ENCODE data around the gene CCER1. TPM values are rescaled to one million over a fixed set of nuclear protein-coding genes. Genes with fewer than 3 reads are reported as not detected.

The CCER1 gene
- polyA plus RNA-seq, 2 of the 4 experiments (the other 2 are of a cell fraction) = not detected

DNA sequence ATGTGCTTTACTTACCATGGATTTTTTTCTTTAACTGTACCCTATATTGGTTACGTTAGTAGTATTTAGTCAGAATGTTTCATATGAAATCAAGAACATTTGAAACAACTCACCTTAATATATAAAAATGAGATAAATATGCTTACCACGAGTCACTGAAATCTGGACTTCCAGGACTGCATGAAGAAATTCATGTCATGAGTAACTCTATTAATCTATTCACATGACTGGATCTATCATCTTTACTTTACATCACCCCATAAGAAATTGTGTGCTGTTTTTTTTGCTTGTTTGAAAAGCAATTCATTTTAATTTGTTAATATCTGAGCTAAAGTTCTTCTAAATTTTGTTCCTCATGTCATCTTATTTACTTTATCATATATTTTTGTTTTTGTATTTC, 44.6 kb upstream of the CCER1 start:
- no peak for ATAC-seq
- Histone ChIP-seq H3K4me1 (no peaks in the 10 kb centered on the region), H3K27ac (no peak overlapping the region), H3K4me3 (no peak overlapping the region), H3K4me2 (no peak overlapping the region), H3K9me3 (no peaks in the 10 kb centered on the region)
- no peak for FAIRE-seq
- no peak for DNase-seq (ENCODE audit: low read depth in 1 of 2, low spot score in 1 of 2)
- CTCF ChIA-PET = no interaction called here
- POLR2A ChIA-PET = no interaction called here
- 40% methylated on average over 2 of the region's 2 CpGs for WGBS (ENCODE audit: missing lambda C conversion rate)
- TF ChIP-seq KDM5A (IDR thresholded peaks at IDR 0.05) (no peak), CBX2 (IDR thresholded peaks at IDR 0.05; ENCODE audit: borderline replicate concordance, low read depth) (no peak), RARB (CRISPR knock-in tag; IDR thresholded peaks at IDR 0.05) (no peak)

DNA sequence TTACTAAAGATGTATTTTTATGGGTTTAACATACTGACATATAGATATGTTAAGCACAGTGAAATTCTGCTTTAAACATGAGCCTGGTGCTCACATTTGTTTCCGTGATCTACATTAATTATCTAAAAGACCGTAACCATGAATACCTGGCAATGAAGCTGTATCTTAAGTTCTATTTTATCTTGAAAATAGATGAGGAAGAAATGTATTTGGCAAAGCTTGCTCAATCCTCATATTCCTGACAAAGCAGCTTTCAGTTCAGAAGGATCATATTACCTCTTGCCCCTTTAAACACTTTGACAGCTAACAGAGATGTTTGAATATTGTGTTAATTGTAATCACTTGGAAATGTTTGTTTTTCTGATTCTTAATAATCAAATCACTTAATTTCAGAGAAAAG, 40.0 kb upstream of the CCER1 start:
- ChIA-PET CTCF (no interaction called here), POLR2A (no interaction called here)
- Histone ChIP-seq H3K4me2 (no peak overlapping the region), H3K9me3 (no peaks in the 10 kb centered on the region), H3K4me1 (no peaks in the 10 kb centered on the region), H3K27ac (no peak overlapping the region), H3K4me3 (no peak overlapping the region)
- TF ChIP-seq HEYL (CRISPR knock-in tag; IDR thresholded peaks at IDR 0.05) (no peak), HDAC2 (IDR thresholded peaks at IDR 0.05) (no peak), TP53 (CRISPR knock-in tag; IDR thresholded peaks at IDR 0.05) (no peak), RARB (CRISPR knock-in tag; IDR thresholded peaks at IDR 0.05) (no peak), CBX8 (IDR thresholded peaks at IDR 0.05) (no peak), CHD2 (IDR thresholded peaks at IDR 0.05; ENCODE audit: low read length, partially characterized antibody) (no peak), POLR2A (IDR thresholded peaks at IDR 0.05; ENCODE audit: low read length) (no peak), CHD4 (IDR thresholded peaks at IDR 0.05; ENCODE audit: borderline replicate concordance) (no peak), KDM5A (IDR thresholded peaks at IDR 0.05) (no peak), JUN (IDR thresholded peaks at IDR 0.05) (no peak)
- no peak for FAIRE-seq
- 83% methylated on average over 2 of the region's 2 CpGs for WGBS (ENCODE audit: missing lambda C conversion rate)
- no peak for DNase-seq (ENCODE audit: low read depth in 1 of 2, low spot score in 1 of 2)
- no peak for ATAC-seq

DNA sequence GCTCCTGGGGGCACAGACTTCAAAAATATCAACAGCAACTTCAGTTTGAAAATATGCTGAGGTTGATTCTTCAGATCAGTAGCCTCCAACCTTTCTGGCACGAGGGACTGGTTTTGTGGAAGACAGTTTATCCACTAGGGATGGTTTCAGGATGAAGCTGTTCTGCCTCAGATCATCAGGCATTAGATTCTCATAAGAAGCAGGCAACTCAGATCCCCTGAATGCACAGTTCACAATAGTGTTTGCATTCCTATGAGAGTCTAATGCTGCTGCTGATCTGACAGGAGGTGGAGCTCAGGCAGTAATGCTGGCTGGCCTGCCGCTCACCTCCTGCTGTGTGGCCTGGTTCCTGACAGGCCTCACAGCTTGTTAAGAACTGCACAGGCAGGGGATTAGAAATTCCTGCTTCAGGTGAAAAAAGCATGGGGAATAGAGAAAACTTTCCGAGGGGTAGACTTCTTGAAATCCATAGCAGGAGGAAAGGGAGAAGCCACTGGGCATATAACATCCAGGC, 37.0 kb upstream of the CCER1 start:
- POLR2A ChIA-PET = no interaction called here
- H3K4me3 ChIP-seq = no peak overlapping the region
- H3K27ac ChIP-seq = no peak overlapping the region
- H3K9me3 ChIP-seq = no peaks in the 10 kb centered on the region
- no peaks in the 10 kb centered on the region for H3K4me1 ChIP-seq
- ATAC-seq = no peak
- no peak for DNase-seq (ENCODE audit: low read depth in 1 of 2, low spot score in 1 of 2)
- no peak for TF ChIP-seq ZSCAN20 (CRISPR knock-in tag; IDR thresholded peaks at IDR 0.05)
- TF ChIP-seq, protein P1, sequence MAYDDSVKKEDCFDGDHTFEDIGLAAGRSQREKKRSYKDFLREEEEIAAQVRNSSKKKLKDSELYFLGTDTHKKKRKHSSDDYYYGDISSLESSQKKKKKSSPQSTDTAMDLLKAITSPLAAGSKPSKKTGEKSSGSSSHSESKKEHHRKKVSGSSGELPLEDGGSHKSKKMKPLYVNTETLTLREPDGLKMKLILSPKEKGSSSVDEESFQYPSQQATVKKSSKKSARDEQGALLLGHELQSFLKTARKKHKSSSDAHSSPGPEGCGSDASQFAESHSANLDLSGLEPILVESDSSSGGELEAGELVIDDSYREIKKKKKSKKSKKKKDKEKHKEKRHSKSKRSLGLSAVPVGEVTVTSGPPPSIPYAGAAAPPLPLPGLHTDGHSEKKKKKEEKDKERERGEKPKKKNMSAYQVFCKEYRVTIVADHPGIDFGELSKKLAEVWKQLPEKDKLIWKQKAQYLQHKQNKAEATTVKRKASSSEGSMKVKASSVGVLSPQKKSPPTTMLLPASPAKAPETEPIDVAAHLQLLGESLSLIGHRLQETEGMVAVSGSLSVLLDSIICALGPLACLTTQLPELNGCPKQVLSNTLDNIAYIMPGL (CRISPR knock-in tag; IDR thresholded peaks at IDR 0.05; ENCODE audit: borderline replicate concordance) = no peak
- TF ChIP-seq EHMT2 (IDR thresholded peaks at IDR 0.05; ENCODE audit: low read depth) = no peak
- no peak for TF ChIP-seq SMC3 (IDR thresholded peaks at IDR 0.05)
- TF ChIP-seq, protein P2, sequence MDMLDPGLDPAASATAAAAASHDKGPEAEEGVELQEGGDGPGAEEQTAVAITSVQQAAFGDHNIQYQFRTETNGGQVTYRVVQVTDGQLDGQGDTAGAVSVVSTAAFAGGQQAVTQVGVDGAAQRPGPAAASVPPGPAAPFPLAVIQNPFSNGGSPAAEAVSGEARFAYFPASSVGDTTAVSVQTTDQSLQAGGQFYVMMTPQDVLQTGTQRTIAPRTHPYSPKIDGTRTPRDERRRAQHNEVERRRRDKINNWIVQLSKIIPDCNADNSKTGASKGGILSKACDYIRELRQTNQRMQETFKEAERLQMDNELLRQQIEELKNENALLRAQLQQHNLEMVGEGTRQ (IDR thresholded peaks at IDR 0.05) = no peak
- TF ChIP-seq JUNB (IDR thresholded peaks at IDR 0.05) = no peak
- TF ChIP-seq EHF (CRISPR knock-in tag; IDR thresholded peaks at IDR 0.05) = no peak
- TF ChIP-seq ZNF302 (CRISPR knock-in tag; IDR thresholded peaks at IDR 0.05) = no peak
- no peak for TF ChIP-seq CBX2 (IDR thresholded peaks at IDR 0.05; ENCODE audit: borderline replicate concordance, low read depth)
- TF ChIP-seq, protein P3, sequence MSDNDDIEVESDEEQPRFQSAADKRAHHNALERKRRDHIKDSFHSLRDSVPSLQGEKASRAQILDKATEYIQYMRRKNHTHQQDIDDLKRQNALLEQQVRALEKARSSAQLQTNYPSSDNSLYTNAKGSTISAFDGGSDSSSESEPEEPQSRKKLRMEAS (IDR thresholded peaks at IDR 0.05) = no peak
- TF ChIP-seq, protein P4, sequence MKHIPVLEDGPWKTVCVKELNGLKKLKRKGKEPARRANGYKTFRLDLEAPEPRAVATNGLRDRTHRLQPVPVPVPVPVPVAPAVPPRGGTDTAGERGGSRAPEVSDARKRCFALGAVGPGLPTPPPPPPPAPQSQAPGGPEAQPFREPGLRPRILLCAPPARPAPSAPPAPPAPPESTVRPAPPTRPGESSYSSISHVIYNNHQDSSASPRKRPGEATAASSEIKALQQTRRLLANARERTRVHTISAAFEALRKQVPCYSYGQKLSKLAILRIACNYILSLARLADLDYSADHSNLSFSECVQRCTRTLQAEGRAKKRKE (CRISPR knock-in tag; IDR thresholded peaks at IDR 0.05; ENCODE audit: low read depth) = no peak
- no peak for TF ChIP-seq TP53 (CRISPR knock-in tag; IDR thresholded peaks at IDR 0.05)
- no peak for TF ChIP-seq BHLHE40 (IDR thresholded peaks at IDR 0.05; ENCODE audit: low read depth, low read length)
- no peak for FAIRE-seq
- no peak overlapping the region for H3K4me2 ChIP-seq
- WGBS (ENCODE audit: missing lambda C conversion rate) = 38% methylated on average over 3 of the region's 3 CpGs
- CTCF ChIA-PET = interaction anchor here (1.5 kb wide), 1 partner anchor 14 kb away, joined by 3 read pairs; no protein-coding TSS in a partner anchor
